ENCODE results near the gene MACC1.
A peak's percentile ranks its signal among the peaks of the same experiment; 100 is the strongest.

MACC1 gene

GRCh38 chr7:20199015-20199737 lies 18.0 kb downstream of the MACC1 start:
- DNase-seq (ENCODE audit: low spot score): no peak
- no peak for TF ChIP-seq CTCF (IDR thresholded peaks at IDR 0.05)
- H3K4me3 ChIP-seq: no peak overlapping the region
- peak overlapping the region in 1 of 2 donors; percentile 13 for H3K27ac ChIP-seq

- no peak overlapping the region for H3K27ac ChIP-seq
- no peak for DNase-seq (ENCODE audit: low spot score)
- H3K4me3 ChIP-seq: no peak overlapping the region
- TF ChIP-seq CTCF (IDR thresholded peaks at IDR 0.05): no peak
These were observed 18.9 kb downstream of the MACC1 start for GRCh38 chr7:20198260-20198659.

- DNase-seq (ENCODE audit: low spot score): no peak
- TF ChIP-seq CTCF (IDR thresholded peaks at IDR 0.05): no peak
- no peak overlapping the region for H3K4me3 ChIP-seq
These were observed 19.3 kb downstream of the MACC1 start for GRCh38 chr7:20197837-20198236.

GRCh38 chr7:20197125-20197748 lies 19.9 kb downstream of the MACC1 start:
- DNase-seq (ENCODE audit: low spot score): no peak
- no peak overlapping the region for H3K27ac ChIP-seq
- TF ChIP-seq CTCF (IDR thresholded peaks at IDR 0.05): no peak
- H3K4me3 ChIP-seq: no peak overlapping the region

More at GRCh38 chr7:20197837-20198236, 19.3 kb downstream of the MACC1 start:
- H3K27ac ChIP-seq: no peak overlapping the region

- TF ChIP-seq CTCF (IDR thresholded peaks at IDR 0.05): no peak
- Histone ChIP-seq H3K4me3 (no peak overlapping the region), H3K27ac (no peak overlapping the region)
- DNase-seq (ENCODE audit: low spot score): no peak
These were observed 22.7 kb downstream of the MACC1 start for GRCh38 chr7:20194343-20194995.

- DNase-seq (ENCODE audit: low spot score): no peak
- no peak for TF ChIP-seq CTCF (IDR thresholded peaks at IDR 0.05)
- no peak overlapping the region for H3K27ac ChIP-seq
- no peak overlapping the region for H3K4me3 ChIP-seq
These were observed 23.3 kb downstream of the MACC1 start for GRCh38 chr7:20193873-20194272.
